Endothelial cell of umbilical vein (primary cell): ENCODE results near the gene GPR157. TPM values are rescaled to one million over a fixed set of nuclear protein-coding genes. Genes with fewer than 3 reads are reported as not detected.

Experiments used
- Bru-seq: library from RNA; stranded (reverse); fragments of 400-500 nt; gene quantifications from one replicate; lab custom pipeline; 2021; lab: Mats Ljungman, UMichigan
- BruChase-seq, 2 experiments: library from RNA; stranded (reverse); fragments of 400-500 nt; gene quantifications; one replicate each; lab custom pipeline; 2021; lab: Mats Ljungman, UMichigan
- BruUV-seq: library from RNA; stranded (reverse); fragments of 400-500 nt; replicated peaks from 2 replicates; lab custom pipeline; 2021; lab: Mats Ljungman, UMichigan
- CTCF ChIA-PET: fragments of 300-600, 350-600 bp; sonication (Branson Sonifier 250); formaldehyde crosslinking; loops from one replicate; lab custom pipeline; 2021; ENCODE audit warnings: antibody characterized with exemption, inconsistent platforms; lab: Charles Lee
- POLR2A ChIA-PET: fragments of 300-600, 350-600 bp; sonication (Branson Sonifier 250); formaldehyde crosslinking; loops from one replicate; lab custom pipeline; 2021; ENCODE audit warnings: antibody characterized with exemption, inconsistent platforms; lab: Charles Lee
- DNase-seq: peaks from one replicate; pipeline ENCODE4 v3.0.0-alpha.2; 2011; ENCODE audit warnings: low read depth, low spot score
- FAIRE-seq: peaks from 2 replicates; lab custom pipeline; 2011; peaks lifted over from hg19 to GRCh38; lab: Jason Lieb, UNC
- H2AFZ ChIP-seq: 2 replicates; pipeline ENCODE4 v1.6.0; 2012; ENCODE audit warnings: low read depth, low read length, control low read depth, inconsistent platforms
- H3K27ac ChIP-seq: 2 replicates; pipeline ENCODE4 v1.5.1; 2011; ENCODE audit warnings: low read depth, mild to moderate bottlenecking, control low read depth, low read length, moderate library complexity; ENCODE audit not compliant: insufficient read depth
- H3K27me3 ChIP-seq, 2 experiments: 2 replicates each; pipeline versions ENCODE4 v1.6.0 to v1.6.1; 2011; ENCODE audit warnings: low read length in 2 of 2, mixed read lengths in 1 of 2; ENCODE audit not compliant: control insufficient read depth in 2 of 2, insufficient read depth in 2 of 2
- H3K36me3 ChIP-seq, 2 experiments: 2 replicates in 1 of 2; 3 replicates in 1 of 2; pipeline ENCODE4 v1.5.1; 2011; ENCODE audit warnings: low read length in 2 of 2, mild to moderate bottlenecking in 1 of 2, moderate library complexity in 1 of 2; ENCODE audit not compliant: control insufficient read depth in 2 of 2, insufficient read depth in 2 of 2; ENCODE audit errors: extremely low read depth in 1 of 2
- H3K4me1 ChIP-seq: 3 replicates; pipeline ENCODE4 v1.5.1; 2011; ENCODE audit warnings: mild to moderate bottlenecking, low read length; ENCODE audit not compliant: control insufficient read depth, insufficient read depth; ENCODE audit errors: extremely low read depth
- H3K4me2 ChIP-seq: 2 replicates; pipeline ENCODE4 v1.6.1; 2011; ENCODE audit warnings: low read length, control low read depth, mixed read lengths; ENCODE audit not compliant: insufficient read depth
- H3K4me3 ChIP-seq, 3 experiments: fragments of 200-600 bp in 1 of 3; sonication (generic), shearing (Covaris generic) in 1 of 3; replicated peaks in 1 of 3; 2 replicates each; pipeline ENCODE4 v1.5.1; 2011 to 2016; ENCODE audit warnings: control low read depth in 3 of 3, low read length in 3 of 3, mild to moderate bottlenecking in 2 of 3, inconsistent platforms in 1 of 3, low read depth in 1 of 3, moderate library complexity in 1 of 3; ENCODE audit not compliant: insufficient read depth in 1 of 3
- H3K79me2 ChIP-seq: 2 replicates; pipeline ENCODE4 v1.6.0; 2012; ENCODE audit warnings: low read length, inconsistent platforms; ENCODE audit not compliant: control insufficient read depth, insufficient read depth
- H3K9ac ChIP-seq: replicated peaks from 2 replicates; pipeline ENCODE3; 2011; ENCODE audit warnings: low read length, control low read depth; ENCODE audit not compliant: insufficient read depth; ENCODE audit errors: extremely low read depth
- H3K9me1 ChIP-seq: replicated peaks from 3 replicates; pipeline ENCODE4 v1.6.0; 2011; ENCODE audit warnings: mild to moderate bottlenecking, low read length; ENCODE audit not compliant: control insufficient read depth, insufficient read depth; ENCODE audit errors: extremely low read depth
- H3K9me3 ChIP-seq: replicated peaks from 2 replicates; pipeline ENCODE4 v1.5.1; 2012; ENCODE audit warnings: low read length, inconsistent platforms; ENCODE audit not compliant: control insufficient read depth, insufficient read depth
- H4K20me1 ChIP-seq: replicated peaks from 2 replicates; pipeline ENCODE3; 2011; ENCODE audit warnings: mild to moderate bottlenecking, low read length; ENCODE audit not compliant: control insufficient read depth, insufficient read depth; ENCODE audit errors: extremely low read depth
- JUN ChIP-seq: IDR thresholded peaks from 2 replicates; pipeline ENCODE4 v1.6.1; 2011; ENCODE audit warnings: borderline replicate concordance, low read depth; ENCODE audit not compliant: insufficient read length, insufficient read depth
- POLR2A ChIP-seq: IDR thresholded peaks from 2 replicates; pipeline ENCODE4 v1.6.1; 2012; ENCODE audit warnings: low read depth, mild to moderate bottlenecking, control low read depth, low read length
- POLR2AphosphoS5 ChIP-seq: IDR thresholded peaks from 2 replicates; pipeline ENCODE4 v1.6.1; 2012; ENCODE audit warnings: low read depth, mild to moderate bottlenecking, control low read depth, low read length, moderate library complexity; ENCODE audit not compliant: insufficient read depth
- dilution Hi-C: fragments of 300-500 bp; cut with MboI; formaldehyde crosslinking; loops from one replicate; pipeline ENCODE4 v1.15.0; 2019; ENCODE audit warnings: low sequenced_read_pairs; ENCODE audit not compliant: extremely low pct_ligation_motif_present
- intact Hi-C: fragments of 100-400 bp; cut with micrococcal nuclease; formaldehyde crosslinking; loops from one replicate; pipeline ENCODE4 v1.10.0; 2022
- long read RNA-seq: library from polyadenylated mRNA; stranded (forward); transcript quantifications from one replicate; pipeline ENCODE4 v2.0.0, GENCODE V29; 2021
- polyA minus RNA-seq, 3 experiments: library from RNA; depleted of rRNA, polyadenylated mRNA; stranded (reverse); fragments of >200 nt; gene quantifications; 1 replicate in 1 of 3; 2 replicates in 2 of 3; pipeline ENCODE4 v1.2.3, GENCODE V29; 2011
- polyA plus RNA-seq, 4 experiments: library from polyadenylated mRNA; depleted of rRNA in 3 of 4; stranded (reverse) in 3 of 4; unstranded in 1 of 4; fragments of >200 nt; gene quantifications; 2 replicates each; pipeline versions ENCODE4 v1.2.1 to v1.2.3, GENCODE V29; 2011 to 2012; ENCODE audit warnings: missing spikeins in 1 of 4
- total RNA-seq: library from RNA; stranded (reverse); gene quantifications from 2 replicates; pipeline ENCODE4 v1.2.3, GENCODE V29; 2021
- TF ChIP-seq, protein P1 (sequence below), 2 donors: IDR thresholded peaks; 1 replicate in 1 of 2; 2 replicates in 1 of 2; pipeline ENCODE4 v1.5.1; 2011; ENCODE audit warnings: low read length in 2 of 2, mild to moderate bottlenecking in 2 of 2, moderate library complexity in 2 of 2, control low read depth in 1 of 2, inconsistent platforms in 1 of 2, low read depth in 1 of 2; ENCODE audit not compliant: insufficient read depth in 1 of 2; ENCODE audit errors: extremely low read depth in 1 of 2

Gene GPR157, protein sequence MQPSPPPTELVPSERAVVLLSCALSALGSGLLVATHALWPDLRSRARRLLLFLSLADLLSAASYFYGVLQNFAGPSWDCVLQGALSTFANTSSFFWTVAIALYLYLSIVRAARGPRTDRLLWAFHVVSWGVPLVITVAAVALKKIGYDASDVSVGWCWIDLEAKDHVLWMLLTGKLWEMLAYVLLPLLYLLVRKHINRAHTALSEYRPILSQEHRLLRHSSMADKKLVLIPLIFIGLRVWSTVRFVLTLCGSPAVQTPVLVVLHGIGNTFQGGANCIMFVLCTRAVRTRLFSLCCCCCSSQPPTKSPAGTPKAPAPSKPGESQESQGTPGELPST
- total RNA-seq: 5.2 and 6.5 TPM in 2 replicates
- 1.0 and 1.2 TPM in 2 replicates for polyA plus RNA-seq
- 0.96 and 1.0 TPM in 2 replicates for polyA plus RNA-seq (2011; cell fraction: cytosol; rRNA removed)
- 1.3 and 1.8 TPM in 2 replicates for polyA plus RNA-seq (2011; cell fraction: nucleus; rRNA removed)
- polyA plus RNA-seq (2012): 2.9 and 6.9 TPM in 2 replicates
- 1.4 and 1.9 TPM in 2 replicates for polyA minus RNA-seq
- 7.7 TPM for polyA minus RNA-seq (2011; cell fraction: cytosol; rRNA and poly(A)+ RNA removed)
- 1.4 and 1.5 TPM in 2 replicates for polyA minus RNA-seq (2011; cell fraction: nucleus; rRNA and poly(A)+ RNA removed)
- Bru-seq, nascent RNA: percentile 43 among the genes with signal in this experiment
- percentile 49 among the genes with signal in this experiment for BruChase-seq, experiment 1, labeled RNA remaining after a 6-hour chase
- percentile 47 among the genes with signal in this experiment for BruChase-seq, experiment 2, labeled RNA remaining after a 2-hour chase
- long read RNA-seq, partial matches to known transcripts: 0 of 6 reads
- long read RNA-seq, other reads (novel, unspliced or antisense): 6 of 6 reads

DNA sequence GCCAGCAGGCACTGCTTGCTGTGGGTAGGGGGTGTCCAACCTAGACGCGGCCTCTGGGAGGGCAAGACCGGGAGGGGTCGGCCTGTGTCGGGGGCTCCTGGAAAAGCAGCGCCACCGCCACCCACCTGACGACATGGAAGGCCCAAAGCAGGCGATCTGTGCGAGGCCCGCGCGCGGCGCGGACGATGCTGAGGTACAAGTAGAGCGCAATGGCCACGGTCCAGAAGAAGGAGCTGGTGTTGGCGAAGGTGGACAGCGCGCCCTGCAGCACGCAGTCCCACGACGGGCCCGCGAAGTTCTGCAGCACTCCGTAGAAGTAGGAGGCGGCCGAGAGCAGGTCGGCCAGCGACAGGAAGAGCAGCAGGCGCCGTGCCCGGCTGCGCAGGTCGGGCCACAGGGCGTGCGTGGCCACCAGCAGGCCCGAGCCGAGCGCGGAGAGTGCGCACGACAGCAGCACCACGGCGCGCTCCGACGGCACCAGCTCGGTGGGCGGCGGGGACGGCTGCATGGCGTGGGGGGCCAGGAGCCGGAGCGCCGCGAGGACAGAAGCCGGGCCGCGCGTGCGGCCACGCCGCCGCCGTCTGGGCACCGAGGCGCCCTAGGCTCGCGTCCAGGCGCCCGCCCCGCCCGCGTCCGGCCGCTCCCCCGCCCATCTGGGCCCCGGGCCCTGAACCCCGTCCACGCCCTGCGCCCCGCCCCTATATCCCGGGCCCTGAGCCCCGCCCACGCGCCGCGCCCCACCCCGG, at the start of gene GPR157:
Gene GPR157, minus strand, starts transcription at position 583 of the 746 bp plus-strand sequence. Its CDS starts 75 bp downstream, at position 508.
- Histone ChIP-seq H3K36me3 (no peaks in the 10 kb centered on the region), H3K27me3 (no peaks in the 10 kb centered on the region), H3K4me3 (peak within 1 kb of the TSS; percentile 34 to 49 (median 36)), H3K9me3 (no peaks in the 10 kb centered on the region), H3K9me1 (no peaks in the 10 kb centered on the region), H2AFZ (peak within 1 kb of the TSS; percentile 79), H3K9ac (peak within 1 kb of the TSS; percentile 55), H3K27ac (no peak within 1 kb of the TSS), H3K4me2 (peak within 1 kb of the TSS; percentile 70), H3K79me2 (no peaks in the 10 kb centered on the region), H3K4me1 (peaks cover 8% of the 10 kb centered on the region), H4K20me1 (no peaks in the 10 kb centered on the region)
- no TSS peak for BruUV-seq
- DNase-seq (peak; percentile 70), FAIRE-seq (peak; percentile 68)
- intact Hi-C loops (loop anchor here (5.0 kb wide), 3 partner anchors 54 to 104 kb away; partner anchors contain the start of gene H6PD), dilution Hi-C loops (no loop called here)
- ChIA-PET CTCF (interaction anchor here (1.0 to 7.5 kb wide), 10 partner anchors 11 to 211 kb away, joined by 3 to 48 read pairs (median 6); no protein-coding TSS in a partner anchor), POLR2A (interaction anchor here (0.5 kb wide), 1 partner anchor 108 kb away, joined by 3 read pairs; no protein-coding TSS in a partner anchor)
- peak; percentile 56 for TF ChIP-seq POLR2AphosphoS5
- peak; percentile 78 for TF ChIP-seq POLR2A
- TF ChIP-seq JUN: no peak
- TF ChIP-seq, protein P1, sequence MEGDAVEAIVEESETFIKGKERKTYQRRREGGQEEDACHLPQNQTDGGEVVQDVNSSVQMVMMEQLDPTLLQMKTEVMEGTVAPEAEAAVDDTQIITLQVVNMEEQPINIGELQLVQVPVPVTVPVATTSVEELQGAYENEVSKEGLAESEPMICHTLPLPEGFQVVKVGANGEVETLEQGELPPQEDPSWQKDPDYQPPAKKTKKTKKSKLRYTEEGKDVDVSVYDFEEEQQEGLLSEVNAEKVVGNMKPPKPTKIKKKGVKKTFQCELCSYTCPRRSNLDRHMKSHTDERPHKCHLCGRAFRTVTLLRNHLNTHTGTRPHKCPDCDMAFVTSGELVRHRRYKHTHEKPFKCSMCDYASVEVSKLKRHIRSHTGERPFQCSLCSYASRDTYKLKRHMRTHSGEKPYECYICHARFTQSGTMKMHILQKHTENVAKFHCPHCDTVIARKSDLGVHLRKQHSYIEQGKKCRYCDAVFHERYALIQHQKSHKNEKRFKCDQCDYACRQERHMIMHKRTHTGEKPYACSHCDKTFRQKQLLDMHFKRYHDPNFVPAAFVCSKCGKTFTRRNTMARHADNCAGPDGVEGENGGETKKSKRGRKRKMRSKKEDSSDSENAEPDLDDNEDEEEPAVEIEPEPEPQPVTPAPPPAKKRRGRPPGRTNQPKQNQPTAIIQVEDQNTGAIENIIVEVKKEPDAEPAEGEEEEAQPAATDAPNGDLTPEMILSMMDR (IDR thresholded peaks at IDR 0.05; ENCODE audit: extremely low read depth in 1 of 2, insufficient read depth in 1 of 2, low read depth in 1 of 2, low read length in 2 of 2): peak in 1 of 2 donors; percentile 19
